ENCODE data around the gene CD4. TPM values are rescaled to one million over a fixed set of nuclear protein-coding genes. Genes with fewer than 3 reads are reported as not detected.

Gene CD4
- total and polyA plus RNA-seq, 2 donors (not counting 3 experiments of a cell fraction or from before 2014, with no cell fraction given), result not detected

DNA sequence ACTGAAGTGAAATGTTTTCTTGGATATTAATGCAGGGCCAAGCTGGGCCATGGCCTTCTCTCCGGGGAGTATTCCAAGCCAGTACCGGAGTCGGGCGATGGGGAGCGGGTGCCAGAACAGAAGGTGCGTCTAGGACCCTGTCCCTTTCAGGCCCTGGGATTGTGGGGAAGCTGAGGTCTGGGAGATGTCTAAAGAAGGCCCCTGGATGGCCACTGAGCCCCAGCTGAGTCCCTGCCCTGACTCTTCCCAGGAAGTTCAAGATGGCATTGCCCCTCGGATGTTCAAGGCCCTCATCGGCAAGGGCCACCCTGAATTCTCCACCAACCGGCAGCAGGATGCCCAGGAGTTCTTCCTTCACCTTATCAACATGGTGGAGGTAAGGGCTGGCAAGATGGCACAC lies 70.8 kb downstream of the CD4 start:
- H3K4me1 ChIP-seq (ENCODE audit: control insufficient read depth, extremely low read depth, insufficient read depth, low read length), result no peaks in the 10 kb centered on the region
- no peak for FAIRE-seq
- CTCF ChIA-PET, result interaction anchor here (1.9 kb wide), 1 partner anchor 9 kb away, joined by 7 read pairs; no protein-coding TSS in a partner anchor
- H3K79me2 ChIP-seq (ENCODE audit: control insufficient read depth, insufficient read depth, low read length), result peaks cover under 1% of the 10 kb centered on the region
- no peak overlapping the region for H3K4me3 ChIP-seq (replicated peaks in 1 of 3; ENCODE audit: insufficient read depth in 1 of 3, low read depth in 1 of 3, low read length in 3 of 3)
- H3K27ac ChIP-seq (ENCODE audit: insufficient read depth, low read depth, low read length), result no peak overlapping the region
- no peaks in the 10 kb centered on the region for H4K20me1 ChIP-seq (replicated peaks; ENCODE audit: control insufficient read depth, extremely low read depth, insufficient read depth, low read length)
- H3K9me3 ChIP-seq (replicated peaks; ENCODE audit: control insufficient read depth, insufficient read depth, low read length), result no peaks in the 10 kb centered on the region
- no peaks in the 10 kb centered on the region for H3K27me3 ChIP-seq (ENCODE audit: control insufficient read depth in 2 of 2, insufficient read depth in 2 of 2, low read length in 2 of 2)
- no peak overlapping the region for H2AFZ ChIP-seq (ENCODE audit: low read depth, low read length)
- dilution Hi-C loops (cut with MboI; ENCODE audit: extremely low pct_ligation_motif_present, low sequenced_read_pairs), result no loop called here
- no peak for TF ChIP-seq JUN (IDR thresholded peaks at IDR 0.05; ENCODE audit: borderline replicate concordance, insufficient read depth, insufficient read length, low read depth)
- TF ChIP-seq EZH2 (IDR thresholded peaks at IDR 0.05; ENCODE audit: borderline replicate concordance, low read depth, low read length, severe bottlenecking), result no peak
- TF ChIP-seq, protein P1, sequence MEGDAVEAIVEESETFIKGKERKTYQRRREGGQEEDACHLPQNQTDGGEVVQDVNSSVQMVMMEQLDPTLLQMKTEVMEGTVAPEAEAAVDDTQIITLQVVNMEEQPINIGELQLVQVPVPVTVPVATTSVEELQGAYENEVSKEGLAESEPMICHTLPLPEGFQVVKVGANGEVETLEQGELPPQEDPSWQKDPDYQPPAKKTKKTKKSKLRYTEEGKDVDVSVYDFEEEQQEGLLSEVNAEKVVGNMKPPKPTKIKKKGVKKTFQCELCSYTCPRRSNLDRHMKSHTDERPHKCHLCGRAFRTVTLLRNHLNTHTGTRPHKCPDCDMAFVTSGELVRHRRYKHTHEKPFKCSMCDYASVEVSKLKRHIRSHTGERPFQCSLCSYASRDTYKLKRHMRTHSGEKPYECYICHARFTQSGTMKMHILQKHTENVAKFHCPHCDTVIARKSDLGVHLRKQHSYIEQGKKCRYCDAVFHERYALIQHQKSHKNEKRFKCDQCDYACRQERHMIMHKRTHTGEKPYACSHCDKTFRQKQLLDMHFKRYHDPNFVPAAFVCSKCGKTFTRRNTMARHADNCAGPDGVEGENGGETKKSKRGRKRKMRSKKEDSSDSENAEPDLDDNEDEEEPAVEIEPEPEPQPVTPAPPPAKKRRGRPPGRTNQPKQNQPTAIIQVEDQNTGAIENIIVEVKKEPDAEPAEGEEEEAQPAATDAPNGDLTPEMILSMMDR (IDR thresholded peaks at IDR 0.05; ENCODE audit: extremely low read depth in 1 of 2, insufficient read depth in 1 of 2, low read depth in 1 of 2, low read length in 2 of 2), result no peak
- TF ChIP-seq POLR2A (IDR thresholded peaks at IDR 0.05; ENCODE audit: low read depth, low read length), result no peak
- no peak for TF ChIP-seq FOS (IDR thresholded peaks at IDR 0.05; ENCODE audit: borderline replicate concordance, insufficient read depth, low read length)
- TF ChIP-seq POLR2AphosphoS5 (IDR thresholded peaks at IDR 0.05; ENCODE audit: insufficient read depth, low read depth, low read length), result no peak
- no peak for TF ChIP-seq GATA2 (IDR thresholded peaks at IDR 0.05; ENCODE audit: insufficient read depth, insufficient read length, low read depth, low read length)
- no peak for TF ChIP-seq MYC (IDR thresholded peaks at IDR 0.05; ENCODE audit: low read depth, low read length)
- TF ChIP-seq, protein P2, sequence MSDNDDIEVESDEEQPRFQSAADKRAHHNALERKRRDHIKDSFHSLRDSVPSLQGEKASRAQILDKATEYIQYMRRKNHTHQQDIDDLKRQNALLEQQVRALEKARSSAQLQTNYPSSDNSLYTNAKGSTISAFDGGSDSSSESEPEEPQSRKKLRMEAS (IDR thresholded peaks at IDR 0.05; ENCODE audit: insufficient read depth, insufficient read length), result no peak
- H3K36me3 ChIP-seq (ENCODE audit: control insufficient read depth in 2 of 2, extremely low read depth in 1 of 2, insufficient read depth in 2 of 2, low read length in 2 of 2), result peaks cover 18 to 68% of the 10 kb centered on the region in 2 experiments
- no TSS peak for BruUV-seq (replicated peaks)
- no peak overlapping the region for H3K4me2 ChIP-seq (ENCODE audit: insufficient read depth, low read length)
- no peak overlapping the region for H3K9ac ChIP-seq (replicated peaks; ENCODE audit: extremely low read depth, insufficient read depth, low read length)
- no peak for DNase-seq (ENCODE audit: low read depth, low spot score)
- no peaks in the 10 kb centered on the region for H3K9me1 ChIP-seq (replicated peaks; ENCODE audit: control insufficient read depth, extremely low read depth, insufficient read depth, low read length)
- POLR2A ChIA-PET, result no interaction called here
- intact Hi-C loops (cut with micrococcal nuclease), result no loop called here
